Prostate gland (tissue), 2 donors: ENCODE measurements around the gene SCIN. TPM values are rescaled to one million over a fixed set of nuclear protein-coding genes. Genes with fewer than 3 reads are reported as not detected.
"Not testable (repeated sequence)": the region's sequence is repeated elsewhere in the genome, so short reads cannot be mapped to it uniquely, and the experiment has no call there.

ENCODE experiments used
- DNase-seq: peaks from one replicate; pipeline ENCODE4 v3.0.0-alpha.2; 2019; ENCODE audit warnings: low spot score
- H3K27ac ChIP-seq, 2 donors: fragments of 200-600 bp; sonication (generic); 2 replicates each; pipeline ENCODE4 v1.5.1; 2017 to 2019
- H3K27me3 ChIP-seq: fragments of 200-600 bp; sonication (generic); replicated peaks from 2 replicates; pipeline ENCODE4 v1.5.1; 2019; ENCODE audit not compliant: insufficient read depth
- H3K36me3 ChIP-seq, 2 donors: fragments of 200-600 bp; sonication (generic); 1 replicate in 1 of 2; 2 replicates in 1 of 2; pipeline versions ENCODE4 v1.5.1 to v1.8.1; 2017 to 2019
- H3K4me1 ChIP-seq: fragments of 200-600 bp; sonication (generic); replicated peaks from 2 replicates; pipeline ENCODE4 v1.5.1; 2019
- H3K4me3 ChIP-seq, 2 donors: fragments of 200-600 bp; sonication (generic); 2 replicates each; pipeline ENCODE4 v1.5.1; 2017 to 2019
- H3K9me3 ChIP-seq: fragments of 200-600 bp; sonication (generic); 2 replicates; pipeline ENCODE4 v1.5.1; 2017
- CTCF ChIP-seq, 4 experiments: fragments of 200-600 bp in 2 of 4; fragments of 450-650 bp in 2 of 4; sonication (generic) in 2 of 4; IDR thresholded peaks; 1 replicate in 3 of 4; 2 replicates in 1 of 4; pipeline ENCODE4 v1.5.1; 2016 to 2019; ENCODE audit warnings: antibody characterized with exemption in 4 of 4, mild to moderate bottlenecking in 2 of 4, moderate library complexity in 2 of 4
- POLR2A ChIP-seq: fragments of 450-650 bp; IDR thresholded peaks from one replicate; pipeline ENCODE4 v1.6.1; 2016; ENCODE audit warnings: antibody characterized with exemption, mild to moderate bottlenecking
- POLR2AphosphoS5 ChIP-seq: sonication (generic); formaldehyde crosslinking; IDR thresholded peaks from one replicate; pipeline ENCODE4 v1.6.1; 2017; ENCODE audit warnings: antibody characterized with exemption
- WGBS: methylation state at CpG from one replicate; pipeline ENCODE4 v1.1.5; 2018; 5-methylcytosine and 5-hydroxymethylcytosine counted together
- intact Hi-C: fragments of 100-400 bp; cut with DNase I; formaldehyde crosslinking; loops from one replicate; pipeline ENCODE4 v1.14.2; 2022
- total RNA-seq, 2 donors: library from RNA; depleted of rRNA; stranded (reverse); fragments of >200 nt; gene quantifications; one replicate each; pipeline ENCODE4 v1.1.0, GENCODE V29; 2016

Gene SCIN
- total RNA-seq, 2 donors from 2014 or later: 7.6 to 12.2 TPM

GRCh38 chr7:12643001-12643643 is 72.6 kb downstream of the SCIN start:
- Histone ChIP-seq H3K36me3 (no peaks in the 10 kb centered on the region), H3K4me1 (peaks cover 5% of the 10 kb centered on the region), H3K9me3 (no peaks in the 10 kb centered on the region), H3K4me3 (no peak overlapping the region), H3K27ac (no peak overlapping the region), H3K27me3 (no peaks in the 10 kb centered on the region)
- WGBS: 66% methylated on average over 3 of the region's 3 CpGs
- TF ChIP-seq CTCF (IDR thresholded peaks at IDR 0.05): no peak
- TF ChIP-seq POLR2A: no peak
- no peak for TF ChIP-seq POLR2AphosphoS5
- DNase-seq: no peak
- intact Hi-C loops: loop anchor here (2.0 kb wide), 1 partner anchor 44 kb away; the partner anchor contains the start of gene ARL4A

- 91% methylated on average over 5 of the region's 5 CpGs for WGBS
Measured at GRCh38 chr7:12643644-12644043, 73.1 kb downstream of the SCIN start.

GRCh38 chr7:12645212-12645611 is 74.7 kb downstream of the SCIN start:
- H3K36me3 ChIP-seq, intact Hi-C loops: not testable (repeated sequence)
- 82% methylated on average over 6 of the region's 6 CpGs for WGBS

More at GRCh38 chr7:12643644-12644043, 73.1 kb downstream of the SCIN start:
- H3K27me3 ChIP-seq: no peaks in the 10 kb centered on the region
- no peak for DNase-seq
- no peak for TF ChIP-seq POLR2A
- H3K36me3 ChIP-seq: no peaks in the 10 kb centered on the region
- H3K9me3 ChIP-seq: no peaks in the 10 kb centered on the region
- H3K4me3 ChIP-seq: no peak overlapping the region
- intact Hi-C loops: loop anchor here (2.0 kb wide), 1 partner anchor 43 kb away; the partner anchor contains the start of gene ARL4A
- H3K27ac ChIP-seq: no peak overlapping the region
- H3K4me1 ChIP-seq: peaks cover 5% of the 10 kb centered on the region

GRCh38 chr7:12646139-12646538 is 75.6 kb downstream of the SCIN start:
- Histone ChIP-seq H3K4me1 (no peaks in the 10 kb centered on the region), H3K9me3 (no peaks in the 10 kb centered on the region), H3K4me3 (no peak overlapping the region), H3K36me3 (no peaks in the 10 kb centered on the region), H3K27me3 (no peaks in the 10 kb centered on the region), H3K27ac (no peak overlapping the region)
- 74% methylated on average over 1 of the region's 1 CpG for WGBS
- no peak for DNase-seq
- TF ChIP-seq CTCF (IDR thresholded peaks at IDR 0.05) (no peak), POLR2AphosphoS5 (no peak), POLR2A (no peak)
- intact Hi-C loops: no loop called here

More at GRCh38 chr7:12645212-12645611, 74.7 kb downstream of the SCIN start:
- not testable (repeated sequence) for H3K27ac ChIP-seq, H3K9me3 ChIP-seq, DNase-seq, H3K4me1 ChIP-seq, H3K4me3 ChIP-seq, H3K27me3 ChIP-seq

GRCh38 chr7:12647364-12648219 is 77.1 kb downstream of the SCIN start:
- Histone ChIP-seq H3K36me3 (no peaks in the 10 kb centered on the region), H3K27ac (no peak overlapping the region), H3K4me3 (no peak overlapping the region), H3K9me3 (no peaks in the 10 kb centered on the region), H3K27me3 (no peaks in the 10 kb centered on the region), H3K4me1 (no peaks in the 10 kb centered on the region)
- no peak for DNase-seq
- TF ChIP-seq POLR2AphosphoS5 (no peak), CTCF (IDR thresholded peaks at IDR 0.05) (no peak), POLR2A (no peak)
- intact Hi-C loops: no loop called here
- WGBS: 67% methylated on average over 6 of the region's 6 CpGs
